ENCODE data around the gene IMMT. TPM values are rescaled to one million over a fixed set of nuclear protein-coding genes. Genes with fewer than 3 reads are reported as not detected.

Gene IMMT
- polyA plus RNA-seq, 1 donor (not counting 4 experiments of a cell fraction or from before 2014, with no cell fraction given), result 91.5 TPM

GRCh38 chr2:86186431-86186830, 8.8 kb downstream of the IMMT start:
- dilution Hi-C loops (cut with MboI; ENCODE audit: extremely low pct_ligation_motif_present, low sequenced_read_pairs), result no loop called here
- no peaks in the 10 kb centered on the region for H3K36me3 ChIP-seq (ENCODE audit: control insufficient read depth in 2 of 2, extremely low read depth in 1 of 2, insufficient read depth in 2 of 2, low read length in 2 of 2)
- FAIRE-seq (no peak), DNase-seq (ENCODE audit: low read depth, low spot score) (no peak)
- H3K4me3 ChIP-seq (ENCODE audit: control insufficient read depth in 2 of 3, extremely low read depth in 1 of 3, insufficient read depth in 2 of 3, low read depth in 1 of 3, low read length in 3 of 3), result no peak overlapping the region
- H3K27ac ChIP-seq (ENCODE audit: control insufficient read depth, insufficient read depth, low read length), result no peak overlapping the region
- peaks cover 17% of the 10 kb centered on the region for H3K4me1 ChIP-seq (ENCODE audit: control insufficient read depth, extremely low read depth, insufficient read depth, low read length)
- H3K9ac ChIP-seq (ENCODE audit: control insufficient read depth, extremely low read depth, insufficient read depth, low read length), result no peak overlapping the region
- no peaks in the 10 kb centered on the region for H3K27me3 ChIP-seq (ENCODE audit: control insufficient read depth, extremely low read depth, insufficient read depth, low read length)
- no peaks in the 10 kb centered on the region for H4K20me1 ChIP-seq (ENCODE audit: control insufficient read depth, extremely low read depth, insufficient read depth, low read length)
- no peaks in the 10 kb centered on the region for H3K9me1 ChIP-seq (ENCODE audit: control insufficient read depth, extremely low read depth, insufficient read depth, low read length)
- H2AFZ ChIP-seq (ENCODE audit: control insufficient read depth, low read length), result no peak overlapping the region
- H3K4me2 ChIP-seq (ENCODE audit: control insufficient read depth, extremely low read depth, insufficient read depth, low read depth, low read length), result no peak overlapping the region
- H3K9me3 ChIP-seq (ENCODE audit: control insufficient read depth, low read depth, low read length), result no peaks in the 10 kb centered on the region
- H3K79me2 ChIP-seq (ENCODE audit: control insufficient read depth, insufficient read depth, low read length), result peaks cover 95% of the 10 kb centered on the region
- TF ChIP-seq CTCF (optimal IDR thresholded peaks at IDR 0.05 in 1 of 3, IDR thresholded peaks at IDR 0.05 in 1 of 3, conservative IDR thresholded peaks at IDR 0.05 in 1 of 3; ENCODE audit: extremely low read depth in 1 of 3, insufficient read depth in 2 of 3, low read length in 3 of 3) (no peak), EZH2 (IDR thresholded peaks at IDR 0.05; ENCODE audit: low read length) (no peak)

DNA sequence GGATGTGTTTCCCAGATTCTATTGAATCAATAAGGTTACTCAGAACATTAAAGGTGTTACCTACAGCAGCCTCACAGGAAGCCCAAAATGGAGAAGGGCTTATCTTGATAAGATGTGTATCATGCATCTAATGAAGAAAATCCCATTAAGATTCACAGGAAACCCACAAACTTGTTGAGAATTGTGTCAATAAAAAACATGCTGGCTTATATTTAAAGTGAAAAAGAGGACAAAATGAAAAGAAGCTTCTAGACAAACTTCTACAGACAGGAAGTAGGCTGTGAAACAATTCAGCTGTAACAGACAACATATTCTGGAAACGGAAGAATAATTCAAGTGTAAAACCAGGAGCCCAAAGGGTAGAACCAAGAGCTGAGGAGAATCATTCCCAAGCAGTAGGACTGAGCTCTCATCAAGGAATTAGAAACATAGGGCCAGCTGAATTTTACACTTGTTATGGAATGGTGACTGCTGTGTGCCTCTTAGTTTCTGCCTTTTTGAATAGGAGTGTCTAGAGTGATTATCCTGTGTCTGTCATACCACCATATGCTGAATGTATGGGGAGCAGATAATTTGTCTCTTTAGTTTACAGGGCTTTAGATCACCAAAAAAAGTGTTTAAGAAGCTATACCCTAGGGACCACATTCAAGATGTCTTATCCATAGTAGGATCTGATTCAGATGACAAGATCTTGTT, 9.6 kb downstream of the IMMT start:
- DNase-seq (ENCODE audit: low read depth, low spot score) (no peak), FAIRE-seq (peak; percentile 44)
- Histone ChIP-seq H3K9ac (ENCODE audit: control insufficient read depth, extremely low read depth, insufficient read depth, low read length) (no peak overlapping the region), H3K9me1 (ENCODE audit: control insufficient read depth, extremely low read depth, insufficient read depth, low read length) (no peaks in the 10 kb centered on the region), H3K4me1 (ENCODE audit: control insufficient read depth, extremely low read depth, insufficient read depth, low read length) (peaks cover 17% of the 10 kb centered on the region), H3K27me3 (ENCODE audit: control insufficient read depth, extremely low read depth, insufficient read depth, low read length) (no peaks in the 10 kb centered on the region), H3K4me3 (ENCODE audit: control insufficient read depth in 2 of 3, extremely low read depth in 1 of 3, insufficient read depth in 2 of 3, low read depth in 1 of 3, low read length in 3 of 3) (no peak overlapping the region), H3K4me2 (ENCODE audit: control insufficient read depth, extremely low read depth, insufficient read depth, low read depth, low read length) (peak overlapping the region; percentile 51), H3K9me3 (ENCODE audit: control insufficient read depth, low read depth, low read length) (no peaks in the 10 kb centered on the region), H4K20me1 (ENCODE audit: control insufficient read depth, extremely low read depth, insufficient read depth, low read length) (no peaks in the 10 kb centered on the region), H3K27ac (ENCODE audit: control insufficient read depth, insufficient read depth, low read length) (peak overlapping the region; percentile 7), H2AFZ (ENCODE audit: control insufficient read depth, low read length) (no peak overlapping the region), H3K36me3 (ENCODE audit: control insufficient read depth in 2 of 2, extremely low read depth in 1 of 2, insufficient read depth in 2 of 2, low read length in 2 of 2) (peaks cover 0 to 5% of the 10 kb centered on the region in 2 experiments), H3K79me2 (ENCODE audit: control insufficient read depth, insufficient read depth, low read length) (peaks cover 94% of the 10 kb centered on the region)
- no peak for TF ChIP-seq EZH2 (IDR thresholded peaks at IDR 0.05; ENCODE audit: low read length)
- TF ChIP-seq CTCF (optimal IDR thresholded peaks at IDR 0.05 in 1 of 3, IDR thresholded peaks at IDR 0.05 in 1 of 3, conservative IDR thresholded peaks at IDR 0.05 in 1 of 3; ENCODE audit: extremely low read depth in 1 of 3, insufficient read depth in 2 of 3, low read length in 3 of 3), result no peak
- dilution Hi-C loops (cut with MboI; ENCODE audit: extremely low pct_ligation_motif_present, low sequenced_read_pairs), result no loop called here
